Coronary artery (tissue), 2 donors: ENCODE measurements around the gene TRIM7.
"Not testable (repeated sequence)": the region's sequence is repeated elsewhere in the genome, so short reads cannot be mapped to it uniquely, and the experiment has no call there.

Experiments used
- DNase-seq: peaks from one replicate; pipeline ENCODE4 v3.0.0-alpha.2; 2017; ENCODE audit warnings: low spot score
- H3K27ac ChIP-seq, 2 donors: fragments of 200-600 bp; sonication (generic); one replicate each; pipeline ENCODE4 v1.5.1; 2016 to 2019
- H3K4me3 ChIP-seq: fragments of 200-600 bp; sonication (generic); 2 replicates; pipeline ENCODE4 v1.5.1; 2016; ENCODE audit warnings: mild to moderate bottlenecking, moderate library complexity
- CTCF ChIP-seq: fragments of 200-600 bp; sonication (generic); IDR thresholded peaks from one replicate; pipeline ENCODE4 v1.5.1; 2019; ENCODE audit warnings: antibody characterized with exemption

The TRIM7 gene

GRCh38 chr5:181218795-181219124, 13.8 kb upstream of the TRIM7 start:
- Histone ChIP-seq H3K4me3 (peak overlapping the region; percentile 69), H3K27ac (peak overlapping the region; percentile 67 to 77)
- no peak for DNase-seq
- no peak for TF ChIP-seq CTCF

GRCh38 chr5:181217803-181218062, 12.7 kb upstream of the TRIM7 start:
- Histone ChIP-seq H3K4me3 (peak overlapping the region; percentile 69), H3K27ac (peak overlapping the region; percentile 67 to 77)
- no peak for DNase-seq
- TF ChIP-seq CTCF: no peak

GRCh38 chr5:181217111-181217802, 12.3 kb upstream of the TRIM7 start:
- peak overlapping the region; percentile 67 to 77 for H3K27ac ChIP-seq
- DNase-seq: no peak
- no peak for TF ChIP-seq CTCF
- peak overlapping the region; percentile 69 for H3K4me3 ChIP-seq

- DNase-seq: no peak
- Histone ChIP-seq H3K4me3 (peak overlapping the region; percentile 69), H3K27ac (peak overlapping the region in 1 of 2 donors; percentile 29)
- no peak for TF ChIP-seq CTCF
These were observed 11.3 kb upstream of the TRIM7 start for GRCh38 chr5:181215997-181216989.

- H3K4me3 ChIP-seq, H3K27ac ChIP-seq, DNase-seq: not testable (repeated sequence)
These were observed 9.3 kb upstream of the TRIM7 start for GRCh38 chr5:181214249-181214648.

- no peak for TF ChIP-seq CTCF
- no peak for DNase-seq
- H3K27ac ChIP-seq: no peak overlapping the region
- no peak overlapping the region for H3K4me3 ChIP-seq
These were observed 7.9 kb upstream of the TRIM7 start for GRCh38 chr5:181212934-181213333.

- TF ChIP-seq CTCF: no peak
- DNase-seq: no peak
- H3K4me3 ChIP-seq: no peak overlapping the region
- no peak overlapping the region for H3K27ac ChIP-seq
These were observed 7.1 kb upstream of the TRIM7 start for GRCh38 chr5:181212080-181212479.
